ENCODE data around the gene PTGDR.

The PTGDR gene

GRCh38 chr14:52268279-52269061 lies 972 bp downstream of the PTGDR start:
- H3K27ac ChIP-seq (ENCODE audit: poor library complexity, severe bottlenecking) = no peak overlapping the region
- ATAC-seq (ENCODE audit: low read depth) (peak; percentile 70), DNase-seq (ENCODE audit: low spot score) (no peak)
- no peak for TF ChIP-seq CTCF (IDR thresholded peaks at IDR 0.05; ENCODE audit: poor library complexity, severe bottlenecking)
- no peaks in the 10 kb centered on the region for H3K9me3 ChIP-seq (ENCODE audit: severe bottlenecking)
- H3K27me3 ChIP-seq (ENCODE audit: insufficient read depth, poor library complexity, severe bottlenecking) = peaks cover 55% of the 10 kb centered on the region
- H3K36me3 ChIP-seq (ENCODE audit: low read depth) = no peaks in the 10 kb centered on the region
- H3K4me1 ChIP-seq (ENCODE audit: insufficient read depth, poor library complexity, severe bottlenecking) = no peaks in the 10 kb centered on the region
- peak overlapping the region; percentile 1 for H3K4me3 ChIP-seq (ENCODE audit: severe bottlenecking)

GRCh38 chr14:52269100-52269499 lies 1.6 kb downstream of the PTGDR start:
- Histone ChIP-seq H3K4me1 (ENCODE audit: insufficient read depth, poor library complexity, severe bottlenecking) (no peaks in the 10 kb centered on the region), H3K27ac (ENCODE audit: poor library complexity, severe bottlenecking) (no peak overlapping the region), H3K27me3 (ENCODE audit: insufficient read depth, poor library complexity, severe bottlenecking) (peaks cover 55% of the 10 kb centered on the region), H3K4me3 (ENCODE audit: severe bottlenecking) (no peak overlapping the region), H3K9me3 (ENCODE audit: severe bottlenecking) (no peaks in the 10 kb centered on the region), H3K36me3 (ENCODE audit: low read depth) (no peaks in the 10 kb centered on the region)
- no peak for DNase-seq (ENCODE audit: low spot score)
- no peak for TF ChIP-seq CTCF (IDR thresholded peaks at IDR 0.05; ENCODE audit: poor library complexity, severe bottlenecking)
- ATAC-seq (ENCODE audit: low read depth) = no peak

- H3K27me3 ChIP-seq (ENCODE audit: insufficient read depth, poor library complexity, severe bottlenecking) = peaks cover 55% of the 10 kb centered on the region
- H3K9me3 ChIP-seq (ENCODE audit: severe bottlenecking) = no peaks in the 10 kb centered on the region
- DNase-seq (ENCODE audit: low spot score) (no peak), ATAC-seq (ENCODE audit: low read depth) (no peak)
- TF ChIP-seq CTCF (IDR thresholded peaks at IDR 0.05; ENCODE audit: poor library complexity, severe bottlenecking) = no peak
- no peak overlapping the region for H3K27ac ChIP-seq (ENCODE audit: poor library complexity, severe bottlenecking)
- H3K4me1 ChIP-seq (ENCODE audit: insufficient read depth, poor library complexity, severe bottlenecking) = no peaks in the 10 kb centered on the region
- H3K4me3 ChIP-seq (ENCODE audit: severe bottlenecking) = no peak overlapping the region
- H3K36me3 ChIP-seq (ENCODE audit: low read depth) = no peaks in the 10 kb centered on the region
These were observed 2.5 kb downstream of the PTGDR start for GRCh38 chr14:52269982-52270381.

GRCh38 chr14:52271538-52271937 lies 4.0 kb downstream of the PTGDR start:
- H3K27me3 ChIP-seq (ENCODE audit: insufficient read depth, poor library complexity, severe bottlenecking) = peaks cover 55% of the 10 kb centered on the region
- no peak overlapping the region for H3K4me3 ChIP-seq (ENCODE audit: severe bottlenecking)
- no peaks in the 10 kb centered on the region for H3K36me3 ChIP-seq (ENCODE audit: low read depth)
- no peak for TF ChIP-seq CTCF (IDR thresholded peaks at IDR 0.05; ENCODE audit: poor library complexity, severe bottlenecking)
- H3K27ac ChIP-seq (ENCODE audit: poor library complexity, severe bottlenecking) = no peak overlapping the region
- no peak for ATAC-seq (ENCODE audit: low read depth)
- no peaks in the 10 kb centered on the region for H3K9me3 ChIP-seq (ENCODE audit: severe bottlenecking)
- DNase-seq (ENCODE audit: low spot score) = no peak
- no peaks in the 10 kb centered on the region for H3K4me1 ChIP-seq (ENCODE audit: insufficient read depth, poor library complexity, severe bottlenecking)

- no peak for ATAC-seq (ENCODE audit: low read depth)
- H3K9me3 ChIP-seq (ENCODE audit: severe bottlenecking) = no peaks in the 10 kb centered on the region
- H3K4me1 ChIP-seq (ENCODE audit: insufficient read depth, poor library complexity, severe bottlenecking) = no peaks in the 10 kb centered on the region
- H3K27me3 ChIP-seq (ENCODE audit: insufficient read depth, poor library complexity, severe bottlenecking) = peaks cover 47% of the 10 kb centered on the region
- peak; percentile 35 for TF ChIP-seq CTCF (IDR thresholded peaks at IDR 0.05; ENCODE audit: poor library complexity, severe bottlenecking)
- no peaks in the 10 kb centered on the region for H3K36me3 ChIP-seq (ENCODE audit: low read depth)
- no peak overlapping the region for H3K4me3 ChIP-seq (ENCODE audit: severe bottlenecking)
- DNase-seq (ENCODE audit: low spot score) = no peak
- no peak overlapping the region for H3K27ac ChIP-seq (ENCODE audit: poor library complexity, severe bottlenecking)
These were observed 4.9 kb downstream of the PTGDR start for GRCh38 chr14:52272375-52272774.
